Placental epithelial cell (primary cell): ENCODE measurements around the gene LRP8. TPM values are rescaled to one million over a fixed set of nuclear protein-coding genes. Genes with fewer than 3 reads are reported as not detected.

Experiments
- total RNA-seq: library from RNA; depleted of rRNA; stranded (reverse); fragments of >200 nt; gene quantifications from 2 replicates; pipeline ENCODE4 v1.2.3, GENCODE V29; 2012

The LRP8 gene
- 0.79 and 7.9 TPM in 2 replicates for total RNA-seq

GRCh38 chr1:53328009-53328461 is at the start of gene LRP8:
LRP8 (minus strand) TSS chr1:53328070; CDS start chr1:53327912, 158 bp downstream.

GRCh38 chr1:53238197-53239155 is 89.4 kb downstream of the LRP8 start, which contains the start of gene MAGOH:
MAGOH (minus strand) TSS chr1:53238518; CDS start chr1:53238448, 70 bp downstream.

GRCh38 chr1:53220171-53220961 is 107.5 kb downstream of the LRP8 start, which contains the start of gene CZIB:
CZIB (minus strand) TSS chr1:53220634; CDS start chr1:53220575, 59 bp downstream.

GRCh38 chr1:53196485-53197290 is 131.2 kb downstream of the LRP8 start, which contains the start of gene CPT2:
CPT2 (plus strand) TSS chr1:53196824; CDS start chr1:53196944, 120 bp downstream.

Other genes with a start within 250 kb of the LRP8 start
- not detected in 2 replicates for gene SLC1A7, start 185.4 kb downstream of the LRP8 start, total RNA-seq
- gene CPT2, start 131.2 kb downstream of the LRP8 start, total RNA-seq = 16.5 and 17.8 TPM in 2 replicates
- gene CZIB, start 107.4 kb downstream of the LRP8 start, total RNA-seq = 34.2 and 35.2 TPM in 2 replicates
- gene MAGOH, start 89.6 kb downstream of the LRP8 start, total RNA-seq = 23.2 and 23.4 TPM in 2 replicates
- 0.11 TPM in 1 of 2 replicates, not detected in the other for gene DMRTB1, start 131.3 kb upstream of the LRP8 start, total RNA-seq